NCI-H2081 treated with DMSO at 0.1 percent for 48 hours (cell line): ENCODE results near the gene SPPL3.
A peak's percentile ranks its signal among the peaks of the same experiment; 100 is the strongest.

Source experiments
- DNase-seq: peaks from one replicate; lab custom pipeline; 2025; lab: John Stamatoyannopoulos, UW

SPPL3 gene

DNA sequence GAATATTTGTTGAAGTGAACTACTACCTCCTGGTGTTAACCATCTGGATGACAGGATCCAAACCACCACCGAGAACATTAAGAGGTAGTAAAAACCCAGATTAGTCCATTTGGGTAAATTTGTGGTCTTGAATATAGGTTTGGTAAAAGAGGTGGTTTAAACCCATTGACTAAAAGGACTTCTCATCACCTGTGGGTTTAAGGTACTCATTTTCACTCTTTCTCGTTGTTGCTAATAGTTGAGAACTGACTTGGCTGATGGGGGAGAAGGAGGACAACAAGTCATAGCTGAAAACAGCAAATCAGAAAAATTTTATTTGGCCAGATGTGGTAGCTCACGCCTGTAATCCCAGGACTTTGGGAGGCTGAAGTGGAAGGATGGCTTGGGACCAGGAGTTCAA lies 119.4 kb downstream of the SPPL3 start:
- no peak for DNase-seq

DNA sequence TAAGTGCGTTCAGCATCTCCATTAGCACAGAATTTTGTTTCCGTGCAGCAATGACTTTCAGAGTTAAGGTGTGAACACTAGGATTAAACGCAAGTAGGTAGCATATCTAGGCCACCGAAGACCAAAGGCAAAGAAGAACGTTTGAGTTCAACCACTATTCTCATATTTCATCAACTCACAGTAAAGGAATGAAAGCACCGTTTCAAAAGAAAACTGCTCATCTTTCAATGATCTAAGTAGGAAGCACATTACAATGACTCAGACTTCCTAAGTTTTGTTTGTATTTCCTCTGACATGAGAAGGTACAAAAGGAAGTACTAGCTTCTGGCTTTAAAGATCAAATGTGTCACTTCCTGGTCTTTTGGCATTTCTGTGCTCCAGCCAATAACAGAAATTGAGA lies 121.0 kb downstream of the SPPL3 start:
- no peak for DNase-seq

DNA sequence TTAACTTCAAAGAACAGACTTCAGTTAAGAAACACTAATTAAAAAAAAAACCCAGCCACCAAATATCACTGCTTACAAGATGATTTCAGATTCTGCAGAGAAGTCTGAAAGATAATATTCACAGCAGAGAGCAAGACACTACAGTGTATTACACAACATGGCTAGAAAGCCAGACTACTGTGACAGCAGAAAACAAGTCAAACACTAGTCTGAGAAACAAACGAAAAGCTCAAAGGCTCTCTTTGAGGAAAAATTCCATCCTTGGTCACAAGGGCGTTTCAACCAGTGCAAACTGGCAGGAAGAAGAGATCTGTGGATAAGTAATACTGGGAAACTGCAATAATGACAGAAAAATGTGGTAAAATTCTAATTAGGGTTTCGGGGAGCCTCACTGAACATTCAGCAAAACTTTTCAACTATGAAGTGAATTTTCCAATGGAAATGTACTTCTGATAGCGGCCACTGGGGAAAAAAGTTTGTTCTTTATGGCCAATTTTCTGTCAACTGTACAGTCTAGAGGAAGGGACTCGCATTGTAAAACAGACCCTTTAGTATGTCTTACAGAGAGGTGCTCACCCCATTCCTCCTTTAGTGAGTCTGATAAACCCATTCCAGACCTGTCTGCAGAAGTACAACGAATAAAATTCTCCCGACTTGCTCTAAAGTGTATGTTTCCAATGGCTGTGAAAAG lies 128.2 kb downstream of the SPPL3 start:
- DNase-seq = no peak

DNA sequence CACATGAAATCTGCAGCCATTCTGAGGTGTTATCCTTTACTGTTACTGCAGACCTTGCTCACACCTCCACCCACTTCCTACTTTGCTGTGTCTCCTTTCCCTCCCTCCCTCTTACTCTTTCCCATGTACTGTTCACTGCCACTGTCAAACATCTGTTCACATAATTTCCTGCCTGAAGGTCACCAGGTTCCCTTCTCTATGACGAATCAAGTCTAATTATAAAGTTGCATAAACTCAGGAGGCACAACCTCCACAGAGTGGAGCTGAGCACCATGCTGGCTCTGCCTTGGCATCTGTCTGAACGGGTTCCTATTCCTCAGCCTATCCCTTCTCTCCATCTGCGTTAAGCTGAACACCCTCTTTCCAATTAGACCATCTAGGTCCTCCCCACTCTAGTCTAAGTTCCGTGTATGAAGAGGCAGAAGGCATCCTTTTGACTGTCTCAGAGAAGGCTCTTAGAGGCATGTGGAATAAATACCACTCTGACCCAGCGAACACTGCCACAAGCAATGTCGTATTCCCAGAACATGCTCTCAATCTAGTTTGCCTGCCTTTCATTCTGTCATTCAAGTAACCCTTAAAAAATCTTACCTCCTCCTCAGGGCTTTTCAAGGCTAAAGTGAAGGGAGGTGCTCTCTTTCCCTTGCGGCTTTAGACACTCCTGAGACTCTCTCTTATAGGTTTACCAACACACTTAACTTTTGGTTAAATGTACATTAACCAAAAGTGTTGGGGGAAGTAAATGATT lies 129.8 kb downstream of the SPPL3 start:
- no peak for DNase-seq

DNA sequence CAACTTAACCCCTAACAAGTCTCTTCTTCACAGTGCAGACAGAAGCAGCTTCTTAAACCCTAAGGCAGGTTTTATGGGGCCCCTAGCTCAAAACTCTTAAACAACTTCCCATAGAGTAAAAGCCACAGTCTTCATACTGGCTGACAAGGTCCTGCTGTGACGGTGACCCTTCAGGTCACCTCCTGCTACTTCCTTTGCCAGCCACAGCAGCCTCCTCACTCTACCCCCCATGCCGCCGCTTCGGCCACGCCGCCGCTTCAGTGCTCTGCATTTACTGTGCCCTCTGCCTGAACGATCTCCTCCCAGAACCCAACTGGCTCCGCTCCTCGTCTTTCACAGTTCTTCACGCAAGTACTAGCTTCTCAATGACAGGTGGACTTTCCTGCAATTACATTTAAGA lies 133.1 kb downstream of the SPPL3 start:
- no peak for DNase-seq

DNA sequence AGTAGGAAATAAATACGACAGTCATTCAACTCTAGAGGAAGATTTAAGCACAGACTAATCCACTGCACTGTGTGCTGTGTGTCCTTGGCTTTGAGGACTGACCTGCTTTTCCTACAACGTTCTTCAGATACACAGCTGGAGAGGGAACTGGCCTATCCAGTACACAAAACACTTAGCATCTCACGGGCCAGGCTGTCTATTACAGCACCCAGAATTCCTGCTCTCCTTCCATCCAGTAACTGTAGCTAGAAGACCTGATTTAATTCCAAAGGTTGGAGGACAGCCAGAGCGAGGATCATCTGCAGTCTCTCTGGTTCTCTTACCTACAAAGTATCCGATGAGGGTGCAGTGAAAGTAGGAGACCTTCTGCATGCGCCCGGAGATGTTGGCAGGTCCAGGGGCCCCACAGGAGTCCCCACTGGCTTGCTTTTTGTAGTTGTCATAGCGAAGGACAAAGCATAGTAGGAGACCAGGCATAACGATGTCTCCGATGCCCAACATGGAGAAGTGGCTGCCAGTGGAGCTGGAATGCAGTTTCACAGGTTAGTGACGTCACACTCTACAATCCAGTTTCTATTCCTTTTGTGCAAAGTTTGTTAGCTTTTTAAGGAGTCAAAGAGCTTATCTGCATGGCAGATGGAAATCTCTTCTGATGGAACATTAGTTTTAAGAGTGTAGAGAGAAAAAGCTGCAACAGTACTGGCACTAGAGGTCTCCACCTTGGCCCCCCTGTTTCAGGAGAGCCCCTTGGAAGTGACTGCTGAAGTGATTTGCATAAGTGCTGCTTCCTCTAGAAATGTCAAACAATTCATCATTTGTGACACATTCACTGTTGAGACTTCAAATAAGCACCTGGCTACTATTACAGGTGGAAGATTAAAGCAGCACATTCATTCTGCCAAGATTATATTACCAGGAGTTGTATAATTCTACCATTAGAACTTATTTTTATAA lies 136.8 kb downstream of the SPPL3 start:
- no peak for DNase-seq

DNA sequence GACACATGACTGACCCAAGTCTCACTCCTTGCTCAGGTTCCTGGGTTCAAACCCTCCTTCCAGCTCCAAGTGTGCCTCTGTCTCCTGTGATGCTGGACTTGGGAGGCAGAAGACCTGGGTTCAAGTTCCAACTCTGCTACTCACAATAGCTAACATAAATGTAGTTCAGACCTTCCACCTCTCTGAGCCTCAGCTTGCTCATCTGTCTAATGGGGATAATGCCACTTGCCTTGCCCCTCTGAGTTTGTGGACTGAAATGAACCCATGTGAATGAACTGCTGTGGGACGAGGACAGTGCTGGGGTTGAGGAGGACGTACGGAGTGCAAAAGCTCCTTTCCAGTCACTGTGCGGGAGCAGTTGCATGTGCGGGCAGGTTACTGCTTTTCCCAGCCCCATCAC lies 137.6 kb downstream of the SPPL3 start:
- no peak for DNase-seq

DNA sequence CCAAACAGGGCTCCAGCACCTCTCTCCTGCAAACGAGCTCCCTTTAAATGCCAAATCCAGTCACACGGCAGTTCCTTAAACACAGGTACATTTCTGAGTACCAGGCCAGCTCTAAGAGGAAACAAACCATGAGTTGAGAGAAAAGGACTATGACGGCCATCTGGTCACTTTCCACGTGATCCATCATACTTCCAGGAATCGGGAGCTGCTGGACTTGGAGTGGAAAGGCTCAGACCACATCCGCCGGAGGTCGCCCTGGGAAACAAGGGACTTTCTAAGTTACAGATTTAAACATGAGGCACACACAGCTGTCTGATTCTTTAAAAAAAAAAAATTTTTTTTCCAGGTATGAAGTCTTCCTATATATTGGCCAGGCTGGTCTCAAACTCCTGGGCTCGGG lies 139.3 kb downstream of the SPPL3 start:
- DNase-seq = no peak

DNA sequence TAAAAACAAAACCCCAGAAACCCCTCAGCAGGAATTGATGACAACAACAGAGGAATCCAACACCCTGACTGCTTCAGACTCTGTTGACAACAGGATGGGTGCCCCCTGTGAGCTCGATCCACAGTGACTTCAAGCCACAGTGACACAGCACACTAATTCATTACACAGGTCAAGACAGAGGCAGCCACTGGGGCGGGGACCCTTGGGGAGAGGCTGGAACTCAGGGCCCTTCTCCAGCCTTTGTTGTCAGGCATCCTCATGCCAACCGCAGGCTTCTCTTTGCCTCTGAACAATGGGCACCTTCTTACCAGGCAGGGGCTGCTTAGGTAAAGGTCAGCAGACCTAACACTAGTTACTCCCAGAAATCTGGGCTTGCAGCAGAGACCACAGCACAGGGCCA lies 140.9 kb downstream of the SPPL3 start:
- no peak for DNase-seq

DNA sequence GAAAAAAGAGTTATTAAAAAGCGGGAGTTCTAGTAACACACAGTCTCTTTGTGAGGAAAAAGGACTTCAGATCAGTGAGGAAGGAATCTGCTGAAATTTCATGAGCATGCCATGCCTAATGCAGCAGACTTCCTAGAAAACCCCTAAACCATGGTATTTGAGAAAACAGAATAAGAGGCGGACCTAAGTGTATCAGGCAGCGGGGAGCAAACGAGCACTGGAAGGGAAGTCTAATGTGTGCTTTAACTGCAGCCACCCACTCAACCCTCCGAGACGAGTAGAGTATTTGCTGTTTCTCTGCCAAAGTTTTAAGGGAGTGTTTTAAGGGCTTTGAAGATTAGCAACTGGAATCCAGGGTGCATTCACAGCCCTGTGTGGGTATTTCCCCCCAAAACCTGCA lies 142.1 kb downstream of the SPPL3 start:
- DNase-seq = no peak

DNA sequence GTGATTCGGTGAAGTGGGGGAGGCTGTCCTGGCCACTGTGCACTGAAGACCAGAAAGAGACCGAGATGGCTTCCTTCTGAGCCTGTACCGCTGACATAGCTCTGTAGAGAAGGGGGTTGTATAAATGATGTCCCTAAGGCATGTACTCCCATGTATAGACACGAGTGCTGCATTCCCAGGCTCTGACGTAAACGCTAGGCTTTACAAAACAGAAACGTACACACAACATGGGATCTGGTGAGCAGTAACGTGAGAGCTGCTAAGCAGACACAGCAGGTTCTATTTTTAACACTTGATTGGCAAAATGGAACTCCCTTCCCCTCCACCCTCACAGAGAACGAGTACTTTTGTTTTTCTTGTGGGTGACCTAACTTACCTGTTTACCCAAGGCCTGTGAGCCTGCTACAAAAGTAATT lies 142.6 kb downstream of the SPPL3 start:
- no peak for DNase-seq

DNA sequence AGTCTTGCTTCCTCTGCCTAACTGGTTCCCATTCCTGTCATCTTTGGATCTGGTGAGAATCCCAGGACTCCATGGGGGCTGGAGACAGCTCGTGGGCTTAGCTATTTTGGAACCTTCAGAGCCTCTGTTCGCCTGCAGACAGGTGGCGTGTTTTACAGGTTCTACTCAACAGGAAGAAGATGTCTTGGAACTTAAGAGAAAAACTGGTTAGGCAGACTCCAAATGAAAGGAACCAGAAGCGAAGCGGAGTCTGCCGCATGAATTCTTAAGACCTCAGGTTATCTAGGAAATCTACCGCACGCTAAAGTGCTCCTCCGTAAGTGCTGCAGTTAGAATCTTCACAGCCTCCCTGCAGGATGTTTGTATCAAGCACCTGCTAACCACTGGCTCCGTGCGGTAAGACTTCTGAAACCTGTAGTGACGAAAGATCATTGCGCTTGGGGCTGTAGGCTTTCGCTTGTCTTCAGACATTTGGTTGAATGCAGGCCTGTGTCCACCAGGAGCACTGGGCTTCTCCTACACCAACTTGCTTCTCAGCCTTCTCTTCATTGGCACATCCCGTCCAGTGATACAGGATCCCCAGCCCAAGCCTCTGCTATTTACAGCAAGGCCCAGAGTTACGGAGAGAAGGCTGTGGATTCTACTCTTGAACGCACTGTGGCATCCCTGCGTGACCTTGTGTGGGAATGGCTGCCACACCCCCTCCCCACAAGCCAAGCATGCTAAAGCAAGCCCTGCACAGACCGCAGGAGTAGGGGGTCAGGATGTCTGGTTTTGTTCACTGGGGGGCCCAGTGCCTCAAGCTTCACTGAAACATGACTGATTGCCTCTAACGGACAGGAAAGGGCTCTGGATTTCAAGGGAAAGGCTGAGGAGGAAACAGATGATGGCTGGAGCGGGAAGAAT lies 143.6 kb downstream of the SPPL3 start:
- DNase-seq = no peak

DNA sequence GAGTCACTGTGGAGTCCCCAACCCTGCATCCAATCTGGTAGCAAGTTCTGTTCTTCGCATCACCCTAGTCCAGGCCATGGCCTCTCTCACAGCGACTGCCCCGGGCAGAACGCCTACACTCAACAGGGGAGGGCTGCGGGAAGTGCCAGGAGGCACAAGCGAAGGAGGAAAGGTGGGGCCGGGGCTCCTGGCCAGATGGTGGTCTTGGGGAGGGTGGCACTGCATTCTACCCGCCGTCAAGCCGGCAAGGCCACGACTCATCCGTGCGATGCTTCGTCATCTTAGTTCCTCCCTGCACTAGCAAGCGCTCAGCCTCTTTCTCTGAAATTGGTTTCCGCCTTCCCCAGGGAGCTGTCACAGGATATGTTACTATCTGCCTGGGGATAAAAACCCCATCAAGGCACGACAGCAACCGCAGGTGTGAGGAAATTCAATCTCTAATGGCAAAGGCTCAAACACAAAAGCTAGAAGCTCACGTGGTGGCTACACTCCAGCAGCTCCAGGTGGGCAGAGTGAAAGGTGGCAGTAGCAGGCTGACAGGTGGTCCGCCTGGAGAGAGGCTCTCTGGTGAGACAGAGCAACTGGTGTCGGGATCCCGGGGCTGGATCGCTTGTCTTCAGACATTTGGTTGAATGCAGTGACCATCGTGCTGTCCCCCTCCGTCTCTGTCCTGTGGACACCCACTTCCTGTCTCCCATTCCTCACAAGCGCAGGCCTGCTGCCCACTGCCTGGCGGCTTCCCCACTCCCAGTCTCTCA lies 144.4 kb downstream of the SPPL3 start:
- peak; percentile 91 for DNase-seq

DNA sequence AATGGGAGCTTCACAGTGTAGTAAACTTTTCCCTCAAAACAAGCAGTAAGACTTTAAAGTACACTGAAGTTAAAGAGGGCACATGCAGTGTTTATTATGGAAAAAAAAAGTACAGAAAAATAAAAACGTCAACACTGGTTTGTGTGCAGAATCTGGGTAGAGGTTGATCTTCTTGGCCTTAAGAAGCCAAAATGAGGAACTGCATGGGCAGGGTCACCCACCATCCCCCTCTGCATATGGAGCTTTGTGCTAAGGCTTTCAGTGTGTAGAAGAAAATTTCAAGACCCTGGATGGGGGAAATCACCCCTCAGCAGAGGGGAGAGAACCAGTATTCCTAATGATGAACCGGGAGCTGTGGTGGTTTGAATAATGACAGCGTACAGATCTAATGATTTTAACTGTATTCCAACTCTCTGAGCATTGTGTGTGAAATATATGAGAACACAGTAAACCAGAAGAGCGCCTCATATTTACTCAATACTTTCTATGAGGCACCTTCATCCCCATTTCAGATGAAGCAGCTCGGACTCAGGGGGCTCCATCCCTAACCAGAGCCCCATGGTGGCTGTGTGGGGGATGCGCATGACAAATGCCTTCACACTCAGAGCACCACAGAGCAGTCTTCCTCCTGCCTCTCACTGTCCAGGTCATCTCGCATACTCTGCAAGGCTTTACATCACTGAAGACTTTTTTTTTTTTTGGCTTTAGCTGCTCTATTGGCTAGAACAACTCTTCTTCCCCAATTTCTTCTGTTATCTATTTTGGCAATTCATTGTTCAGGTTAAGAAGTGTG lies 145.2 kb downstream of the SPPL3 start:
- DNase-seq = no peak

DNA sequence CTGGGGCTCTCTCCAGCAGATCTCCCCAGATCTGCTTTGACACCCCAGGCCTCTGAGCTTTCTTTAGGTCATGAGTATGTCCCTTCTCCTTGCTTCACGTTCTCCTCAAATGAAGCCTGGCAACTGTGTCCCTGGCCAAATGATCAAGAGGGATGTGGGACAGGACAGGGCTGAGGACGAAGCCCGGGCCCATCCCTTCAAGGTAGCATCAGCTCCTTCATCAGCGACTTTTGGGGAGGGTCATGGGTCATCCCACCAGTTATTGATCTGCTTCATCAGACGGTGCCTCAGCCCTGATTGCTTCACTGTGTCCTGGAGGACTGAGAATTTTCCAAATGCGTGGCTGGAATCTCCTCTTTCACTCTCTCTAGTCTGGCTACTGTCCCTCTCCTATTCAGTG lies 146.2 kb downstream of the SPPL3 start:
- no peak for DNase-seq

DNA sequence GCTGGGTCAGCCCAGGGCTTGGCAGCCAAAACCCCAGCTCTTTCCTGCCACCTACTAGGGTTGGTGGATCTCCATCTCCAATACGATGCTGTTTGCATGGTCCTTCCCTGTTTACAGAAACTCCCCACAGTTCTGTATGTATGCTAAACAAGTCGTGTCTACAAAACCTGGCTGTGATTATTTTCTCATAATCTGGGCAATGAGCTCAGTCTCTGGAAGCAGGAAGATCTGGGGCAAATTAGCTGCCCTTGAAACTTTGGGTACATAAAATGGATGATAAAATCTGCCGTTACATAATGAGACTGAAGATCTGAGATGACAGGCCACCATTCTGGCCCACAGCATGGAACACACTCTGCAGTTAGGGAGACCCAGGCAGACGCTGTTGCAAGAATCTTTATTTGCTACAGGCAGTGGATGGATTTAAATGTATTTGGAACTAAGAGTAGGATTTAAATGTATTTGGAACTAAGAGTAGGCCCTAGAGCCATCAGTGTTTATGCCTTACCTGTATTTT lies 146.9 kb downstream of the SPPL3 start:
- no peak for DNase-seq

DNA sequence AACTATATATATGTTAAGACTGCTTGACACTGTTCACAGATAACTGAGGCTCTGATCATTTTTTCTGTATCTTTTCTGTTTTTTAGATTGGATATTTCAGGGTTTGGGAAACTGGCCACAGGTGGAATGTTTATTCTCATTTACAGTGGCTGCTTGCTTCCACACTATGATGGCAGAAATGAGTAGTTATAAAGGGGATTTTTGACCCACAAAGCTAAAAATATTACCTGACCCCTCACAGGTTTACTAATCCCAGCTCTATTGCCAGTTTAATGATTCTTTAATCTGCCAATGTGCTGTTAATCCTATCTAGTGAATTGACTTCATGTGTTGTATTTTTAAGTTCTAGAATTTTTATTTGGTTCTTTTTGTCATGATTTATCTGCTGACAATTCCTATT lies 148.9 kb downstream of the SPPL3 start:
- DNase-seq = no peak

DNA sequence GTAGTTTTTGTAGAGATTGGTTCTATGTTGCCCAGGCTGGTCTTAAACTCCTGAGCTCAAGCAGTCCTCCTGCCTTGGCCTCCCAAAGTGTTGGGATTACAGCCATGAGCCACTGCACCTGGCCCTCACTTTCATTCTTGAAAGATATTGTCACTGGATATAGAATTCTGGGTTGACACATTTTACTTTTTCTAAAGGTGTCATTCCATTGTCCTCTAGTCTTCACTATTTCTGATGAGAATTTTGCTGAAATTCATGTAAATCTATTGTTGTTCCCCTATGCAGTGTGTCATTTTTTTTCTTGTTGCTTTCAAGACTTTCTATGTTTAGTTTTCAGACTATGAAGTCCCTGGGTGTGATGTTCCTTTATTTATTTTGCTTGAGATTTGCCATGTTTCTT lies 149.4 kb downstream of the SPPL3 start:
- no peak for DNase-seq

DNA sequence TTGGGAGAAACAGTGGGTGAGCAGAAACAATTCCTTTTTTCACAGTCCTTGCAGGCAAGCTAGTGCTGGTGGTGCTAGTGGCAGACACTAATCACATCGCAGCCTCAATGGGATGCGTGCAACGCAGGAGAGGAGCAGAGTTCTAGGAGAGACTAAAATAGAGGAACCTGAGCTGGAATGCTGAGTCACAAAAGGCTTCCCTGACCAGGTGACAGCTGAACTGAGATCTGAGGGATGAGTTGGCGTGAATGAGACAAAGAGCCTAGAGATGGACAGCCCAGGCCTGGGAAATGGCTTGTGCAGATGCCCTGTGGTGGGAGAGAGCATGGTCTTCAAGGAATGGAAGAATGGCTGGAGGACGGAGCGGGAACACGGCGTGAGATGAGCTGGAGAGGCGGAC lies 152.8 kb downstream of the SPPL3 start:
- DNase-seq = no peak

DNA sequence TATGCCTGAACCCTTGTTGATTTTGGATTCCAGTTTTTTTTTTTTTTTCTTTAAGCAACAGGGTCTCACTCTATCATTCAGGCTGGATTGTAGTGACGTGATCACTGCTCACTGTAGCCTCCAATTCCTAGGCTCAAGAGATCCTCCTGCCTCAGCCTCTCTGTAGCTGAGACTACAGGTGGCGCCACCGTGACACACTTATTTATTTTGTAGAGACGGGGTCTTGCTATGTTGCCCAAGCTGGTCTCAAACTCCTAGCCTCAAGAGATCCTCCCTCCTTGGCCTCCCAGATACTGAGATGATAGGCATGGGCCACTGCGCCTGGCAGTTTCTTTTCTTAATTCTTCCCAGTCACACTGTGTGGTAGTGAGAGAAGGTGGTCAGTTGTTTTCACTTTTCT lies 153.4 kb downstream of the SPPL3 start:
- DNase-seq = no peak
